GM21423 (cell line): ENCODE measurements around the gene ICAM2.

Source experiments
- ATAC-seq: cut with Tn5 transposase; IDR thresholded peaks from one replicate; pipeline ENCODE4 v1.9.1; 2021; ENCODE audit warnings: mild to moderate bottlenecking, moderate library complexity; ENCODE audit not compliant: unreplicated experiment

The ICAM2 gene

GRCh38 chr17:64020056-64020766, at the start of gene ICAM2:
Gene ICAM2, minus strand, starts transcription at chr17:64020633. Its CDS starts 13,942 bp downstream, at chr17:64006691.
- peak; percentile 64 for ATAC-seq

DNA sequence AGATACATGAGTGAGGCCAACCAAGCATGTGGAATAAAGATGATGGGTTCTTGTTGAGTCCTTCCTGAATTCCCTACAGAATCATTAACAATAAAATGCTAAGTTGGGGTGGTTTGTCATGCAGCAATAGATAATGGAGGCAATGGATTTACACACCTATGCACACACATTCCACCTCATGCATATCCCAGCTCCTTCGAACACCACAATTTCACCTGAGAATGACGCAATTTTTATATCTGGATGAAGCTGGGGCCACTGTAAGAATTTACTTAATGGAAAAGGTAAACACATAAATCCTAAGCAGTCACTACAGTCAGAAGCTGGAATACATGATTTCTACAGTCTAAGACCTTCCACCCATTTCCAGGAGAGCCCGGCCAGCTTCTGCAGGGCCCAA, 49.8 kb upstream of the ICAM2 start:
- no peak for ATAC-seq

DNA sequence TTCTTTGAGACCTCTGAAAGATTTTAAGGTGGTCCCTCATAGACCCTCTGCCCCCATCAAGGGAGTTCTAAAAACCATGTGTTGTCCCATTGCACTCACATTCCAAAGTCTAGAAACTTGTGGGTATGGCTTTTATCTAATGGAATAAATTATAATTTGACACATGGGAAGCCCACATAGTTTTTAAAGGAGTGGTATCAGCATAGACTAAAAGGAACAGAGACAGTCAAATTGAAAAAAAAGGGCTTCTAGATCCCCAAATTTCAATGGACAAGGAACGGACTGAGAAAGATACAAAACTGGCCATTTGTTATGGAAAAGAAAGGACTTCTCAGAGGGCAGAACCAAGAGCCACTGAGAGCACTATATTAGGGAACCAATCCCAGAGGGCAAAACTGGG, 48.7 kb upstream of the ICAM2 start:
- no peak for ATAC-seq

GRCh38 chr17:64067657-64068056, 47.2 kb upstream of the ICAM2 start:
- ATAC-seq = no peak

DNA sequence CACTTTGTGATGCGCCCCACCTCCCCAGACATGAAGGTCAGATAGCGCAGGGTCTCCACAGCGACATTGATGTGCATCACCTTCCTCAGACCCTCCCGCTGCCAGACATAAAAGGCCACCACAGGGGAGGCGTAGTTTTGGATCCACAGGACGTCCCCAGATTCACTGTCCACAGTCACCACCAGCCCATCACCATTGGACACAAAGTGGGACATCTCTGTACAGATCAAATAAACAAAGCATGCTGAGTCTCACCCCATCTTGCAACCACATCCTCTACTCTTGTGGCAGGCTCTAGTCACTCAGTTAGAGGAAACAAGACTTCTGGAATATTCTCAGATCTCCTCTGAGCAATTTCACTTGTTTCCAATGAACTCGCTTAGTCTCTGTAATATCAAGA, 46.3 kb upstream of the ICAM2 start:
- ATAC-seq = no peak

DNA sequence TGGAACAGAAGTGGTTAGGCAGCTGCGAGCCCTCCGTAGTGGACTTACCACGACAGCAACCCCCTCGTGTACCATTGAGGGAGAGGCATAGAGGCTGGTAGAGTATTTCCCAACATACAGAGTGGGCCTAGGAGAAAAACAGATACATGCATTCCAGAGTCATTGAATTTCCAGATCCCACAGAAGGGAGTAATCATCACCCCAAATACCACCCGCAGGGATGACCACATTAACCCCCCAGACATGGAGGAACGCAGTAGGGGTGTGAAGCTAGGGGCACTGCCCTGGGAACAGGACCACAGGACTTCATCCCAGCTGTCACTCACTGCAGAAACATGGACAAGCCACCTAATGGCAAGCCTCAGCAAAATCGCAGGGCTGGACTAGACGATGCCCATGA, 44.7 kb upstream of the ICAM2 start:
- ATAC-seq = no peak

DNA sequence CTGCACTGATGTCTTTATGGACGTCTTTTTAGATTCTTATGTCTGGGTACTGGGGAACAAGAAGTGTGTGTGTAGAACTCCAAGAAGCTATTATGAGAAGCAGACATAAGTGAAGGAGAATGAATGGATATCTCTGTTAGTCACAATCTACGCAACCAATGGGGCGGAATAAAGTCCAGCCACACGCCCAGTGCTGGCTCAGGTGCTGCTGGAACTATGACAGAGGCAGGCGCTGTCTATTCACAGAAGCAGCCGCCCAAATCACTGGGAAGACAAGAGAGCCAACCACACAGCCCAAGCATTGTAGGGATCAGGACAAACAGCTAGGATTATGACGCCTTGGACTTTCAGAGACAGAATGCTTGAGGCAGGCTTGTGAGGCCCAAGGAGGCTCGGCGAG, 43.9 kb upstream of the ICAM2 start:
- no peak for ATAC-seq

- ATAC-seq = no peak
Measured at GRCh38 chr17:64063766-64064224, 43.4 kb upstream of the ICAM2 start.

- no peak for ATAC-seq
Measured at GRCh38 chr17:64063088-64063487, 42.7 kb upstream of the ICAM2 start.

DNA sequence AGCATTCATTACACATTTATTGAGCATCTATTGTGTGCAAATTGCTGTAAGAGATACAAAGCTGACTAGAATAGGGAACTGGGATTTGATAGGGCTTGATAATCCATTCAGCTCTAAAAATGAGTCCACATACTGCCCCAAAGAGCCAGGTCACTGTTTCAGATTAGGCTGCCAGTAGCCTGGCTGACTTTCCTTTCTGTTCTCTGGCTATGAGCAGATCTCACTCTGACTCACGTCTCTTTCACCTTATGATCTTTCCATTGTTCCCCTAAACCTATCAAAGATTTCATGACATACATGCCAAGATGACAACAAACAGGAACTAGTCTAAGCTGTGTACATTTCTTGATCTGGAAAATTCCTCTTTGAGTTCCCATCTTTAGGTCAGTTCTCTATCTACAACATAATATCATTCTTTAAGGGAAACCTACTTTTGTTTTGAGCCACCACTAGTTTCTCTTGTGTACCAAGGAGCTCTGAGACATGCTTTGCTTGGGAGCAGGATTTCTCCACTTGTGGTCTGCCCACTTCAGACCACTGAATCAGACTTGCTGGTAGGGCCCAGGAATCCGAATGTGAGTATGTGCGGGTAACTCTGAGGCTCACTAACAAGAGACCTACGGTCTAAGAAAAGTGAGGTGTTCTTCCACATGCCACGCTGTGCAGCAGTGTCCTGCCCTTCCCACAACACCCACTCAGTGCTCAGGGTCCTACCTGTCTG, 40.9 kb upstream of the ICAM2 start:
- peak; percentile 36 for ATAC-seq

- no peak for ATAC-seq
Measured at GRCh38 chr17:64060331-64060730, 39.9 kb upstream of the ICAM2 start.

GRCh38 chr17:64059756-64060155, 39.3 kb upstream of the ICAM2 start:
- ATAC-seq = no peak

DNA sequence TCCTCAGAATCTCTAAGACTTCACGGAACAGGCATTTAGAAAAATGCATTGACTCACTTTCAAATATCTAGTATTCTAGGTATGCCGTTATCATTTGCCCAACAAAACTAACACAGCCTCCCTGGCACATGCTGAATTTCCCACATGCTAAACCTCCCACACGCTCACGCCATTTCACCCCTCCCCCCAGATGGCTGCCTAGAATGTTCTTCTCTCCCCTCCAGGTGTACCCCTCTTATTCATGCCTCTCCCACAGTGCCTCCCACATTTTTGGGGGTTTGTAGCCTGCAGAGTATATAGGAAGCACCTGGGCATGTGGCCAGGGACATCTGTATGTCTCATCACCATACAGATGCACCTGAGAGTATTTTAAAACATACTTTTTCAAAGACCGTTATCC, 38.2 kb upstream of the ICAM2 start:
- ATAC-seq = no peak

DNA sequence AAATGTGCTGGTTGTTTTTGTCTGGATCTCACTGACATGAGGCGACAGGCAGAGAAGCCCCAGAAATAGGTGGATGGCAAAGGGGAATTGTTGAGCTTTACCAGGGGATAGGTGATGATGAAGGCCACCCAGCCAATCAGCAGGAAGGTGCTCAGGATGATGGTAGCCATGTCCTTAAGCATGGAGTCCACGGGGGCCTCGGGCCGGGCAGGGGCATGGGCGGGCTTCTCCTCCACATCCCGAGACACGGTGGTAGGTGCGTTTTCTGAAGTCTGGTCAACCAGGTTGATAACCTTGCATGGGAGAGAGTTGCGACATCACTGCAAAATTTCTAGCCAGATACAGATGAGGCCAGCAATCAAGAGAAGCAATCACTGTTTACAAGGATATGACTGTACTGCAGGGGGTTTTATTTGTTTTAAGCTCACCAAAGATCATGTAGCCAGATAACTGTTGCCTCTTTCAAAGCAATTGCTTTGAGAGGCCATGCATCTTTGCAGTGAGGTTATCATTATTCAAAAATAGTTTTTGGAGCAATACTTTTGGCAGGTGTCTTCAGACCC, 37.3 kb upstream of the ICAM2 start:
- no peak for ATAC-seq

- ATAC-seq = peak; percentile 77
Measured at GRCh38 chr17:64056269-64057005, 36.0 kb upstream of the ICAM2 start.

GRCh38 chr17:64055183-64056142, 35.0 kb upstream of the ICAM2 start:
- ATAC-seq = no peak

GRCh38 chr17:64054304-64054703, 33.9 kb upstream of the ICAM2 start:
- no peak for ATAC-seq

DNA sequence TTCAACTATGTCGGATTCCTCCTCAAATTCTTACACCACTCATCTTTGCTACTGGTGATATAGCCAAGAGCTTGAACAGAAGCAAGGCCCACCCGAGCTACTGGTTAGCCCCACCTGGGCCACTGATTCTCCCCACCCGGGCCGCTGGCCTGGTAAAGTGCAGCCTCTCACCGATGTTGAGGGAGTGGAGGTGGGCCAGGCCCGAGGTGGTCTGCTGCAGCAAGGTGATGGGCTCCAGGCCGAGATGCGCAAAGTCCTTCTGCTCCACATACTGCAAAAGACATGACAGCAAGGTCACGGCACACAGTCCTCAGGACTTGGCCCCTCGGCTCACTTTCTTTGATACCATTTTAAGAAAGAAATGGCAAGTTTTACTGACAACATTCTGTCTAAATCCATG, 32.7 kb upstream of the ICAM2 start:
- no peak for ATAC-seq

GRCh38 chr17:64051153-64051552, 30.7 kb upstream of the ICAM2 start:
- no peak for ATAC-seq

- ATAC-seq = no peak
Measured at GRCh38 chr17:64048805-64049204, 28.4 kb upstream of the ICAM2 start.
